Myocyte (in vitro differentiated cells): Measurements from ENCODE around the gene CCDC40. TPM values are rescaled to one million over a fixed set of nuclear protein-coding genes. Genes with fewer than 3 reads are reported as not detected.

Experiments used
- DNase-seq: peaks from one replicate; pipeline ENCODE4 v3.0.0-alpha.2; 2012; ENCODE audit warnings: low read depth
- microRNA counts: library from miRNA; unstranded; fragments of <30 nt; microRNA quantifications from one replicate; lab custom pipeline; 2016
- microRNA-seq: library from miRNA; unstranded; fragments of <30 nt; microRNA quantifications from one replicate; pipeline ENCODE4, GENCODE V29; 2016
- total RNA-seq: library from RNA; depleted of rRNA; stranded (reverse); fragments of >200 nt; gene quantifications from 2 replicates; pipeline ENCODE4 v1.2.3, GENCODE V29; 2014

CCDC40 gene
- total RNA-seq, 1 donor from 2014 or later: 3.2 TPM

GRCh38 chr17:80133626-80133970 lies 97.2 kb downstream of the CCDC40 start:
- no peak for DNase-seq

- DNase-seq: no peak
These were observed 100.7 kb downstream of the CCDC40 start for GRCh38 chr17:80137131-80137530.

GRCh38 chr17:80138856-80139426 lies 102.5 kb downstream of the CCDC40 start:
- DNase-seq: no peak

GRCh38 chr17:80141463-80142165 lies 105.2 kb downstream of the CCDC40 start:
- DNase-seq: no peak

GRCh38 chr17:80142929-80143328 lies 106.5 kb downstream of the CCDC40 start:
- no peak for DNase-seq

- no peak for DNase-seq
These were observed 108.9 kb downstream of the CCDC40 start for GRCh38 chr17:80145076-80146075.

GRCh38 chr17:80146121-80147034 lies 109.9 kb downstream of the CCDC40 start:
- DNase-seq: peak; percentile 65

- DNase-seq: peak; percentile 99
These were observed 110.8 kb downstream of the CCDC40 start, which contains the start of gene EIF4A3 for GRCh38 chr17:80147035-80147822. TSS of gene EIF4A3 (minus strand) at chr17:80147128. CDS start at chr17:80146961, 167 bp downstream.

MicroRNA genes within 50 kb of the gene (microRNA counts, 767-probe panel; counts per million panel counts)
- microRNA hsa-miR-1268b (lab: Ali Mortazavi, UCI): not detected

Small RNA genes lying within 50 kb of the gene (microRNA-seq; reads per million reads assigned to microRNA genes)
- gene MIR1268B: not detected

Other genes starting within 250 kb of the CCDC40 start
- gene CBX8, start 239.6 kb upstream of the CCDC40 start, total RNA-seq: 5.3 TPM in 2 replicates
- 14.1 and 16.8 TPM in 2 replicates for gene CBX4, start 197.2 kb upstream of the CCDC40 start, total RNA-seq
- gene TBC1D16, start 770 bp upstream of the CCDC40 start, total RNA-seq: 33.4 and 35.5 TPM in 2 replicates
- gene GAA, start 64.9 kb downstream of the CCDC40 start, total RNA-seq: 120 and 168 TPM in 2 replicates
- gene EIF4A3, start 110.5 kb downstream of the CCDC40 start, total RNA-seq: 77.9 and 86.1 TPM in 2 replicates
- gene CARD14, start 133.4 kb downstream of the CCDC40 start, total RNA-seq: 0.21 and 1.9 TPM in 2 replicates
- 17.1 and 17.8 TPM in 2 replicates for gene SGSH, start 183.7 kb downstream of the CCDC40 start, total RNA-seq
- 10.6 and 13.0 TPM in 2 replicates for gene SLC26A11, start 183.8 kb downstream of the CCDC40 start, total RNA-seq
- gene RNF213, start 224.2 kb downstream of the CCDC40 start, total RNA-seq: 39.0 and 48.3 TPM in 2 replicates